HG03039 (cell line): Measurements from ENCODE around the gene PDE4D.
A peak's percentile ranks its signal among the peaks of the same experiment; 100 is the strongest.

Experiments
- ATAC-seq: cut with Tn5 transposase; IDR thresholded peaks from one replicate; pipeline ENCODE4 v1.9.1; 2021; ENCODE audit warnings: mild to moderate bottlenecking, moderate library complexity; ENCODE audit not compliant: unreplicated experiment

PDE4D gene

DNA sequence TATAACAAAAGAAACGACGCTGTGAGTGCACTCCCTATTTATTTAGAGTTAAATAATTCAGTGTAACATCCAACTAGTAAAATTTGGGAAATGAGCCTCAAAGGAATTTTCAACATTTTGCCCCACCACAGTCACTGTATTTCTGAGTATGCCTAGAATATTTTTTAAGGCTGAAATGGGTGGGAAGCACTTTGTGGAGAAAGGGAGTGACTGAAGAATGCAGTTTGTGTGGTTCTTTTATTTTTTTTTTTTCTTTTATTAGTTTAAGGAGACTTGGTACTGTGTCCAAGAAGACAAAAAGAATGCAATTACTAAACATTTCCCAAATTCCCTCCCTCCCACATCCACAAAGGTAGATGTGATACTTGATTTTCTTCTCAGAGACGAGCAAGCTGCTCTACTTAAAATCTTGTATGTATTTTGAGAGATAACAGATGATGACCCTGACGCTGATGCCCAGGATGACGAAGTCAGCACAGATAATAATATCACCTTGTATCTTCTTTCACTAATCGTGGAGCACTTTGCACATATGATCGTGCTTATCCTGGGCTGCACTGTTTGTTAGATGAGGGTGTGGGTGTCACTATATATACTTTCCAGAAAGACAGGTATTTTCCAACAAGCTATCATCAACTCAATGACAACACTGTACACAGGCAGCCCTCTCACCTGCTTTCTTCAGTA, 724.3 kb downstream of the PDE4D start:
- no peak for ATAC-seq

DNA sequence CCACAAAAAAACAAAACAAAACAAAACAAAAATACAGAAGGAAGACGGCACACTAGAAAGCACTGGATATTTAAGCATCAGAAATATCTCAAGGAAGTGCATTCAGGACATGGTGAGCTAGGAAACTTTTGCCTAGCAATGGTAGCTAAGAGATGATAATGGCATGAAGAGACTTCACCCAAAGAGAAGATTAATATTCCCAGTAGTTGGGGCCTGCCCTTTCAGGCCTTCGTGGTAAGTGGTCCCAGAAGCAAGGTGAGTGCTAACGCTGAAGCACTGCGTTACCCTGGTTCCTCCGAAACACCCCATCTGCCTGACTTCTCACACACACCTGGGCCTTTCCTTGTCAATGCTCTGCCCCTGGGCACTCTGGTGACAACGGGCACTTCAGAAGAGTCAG, 725.5 kb downstream of the PDE4D start:
- ATAC-seq, result no peak

DNA sequence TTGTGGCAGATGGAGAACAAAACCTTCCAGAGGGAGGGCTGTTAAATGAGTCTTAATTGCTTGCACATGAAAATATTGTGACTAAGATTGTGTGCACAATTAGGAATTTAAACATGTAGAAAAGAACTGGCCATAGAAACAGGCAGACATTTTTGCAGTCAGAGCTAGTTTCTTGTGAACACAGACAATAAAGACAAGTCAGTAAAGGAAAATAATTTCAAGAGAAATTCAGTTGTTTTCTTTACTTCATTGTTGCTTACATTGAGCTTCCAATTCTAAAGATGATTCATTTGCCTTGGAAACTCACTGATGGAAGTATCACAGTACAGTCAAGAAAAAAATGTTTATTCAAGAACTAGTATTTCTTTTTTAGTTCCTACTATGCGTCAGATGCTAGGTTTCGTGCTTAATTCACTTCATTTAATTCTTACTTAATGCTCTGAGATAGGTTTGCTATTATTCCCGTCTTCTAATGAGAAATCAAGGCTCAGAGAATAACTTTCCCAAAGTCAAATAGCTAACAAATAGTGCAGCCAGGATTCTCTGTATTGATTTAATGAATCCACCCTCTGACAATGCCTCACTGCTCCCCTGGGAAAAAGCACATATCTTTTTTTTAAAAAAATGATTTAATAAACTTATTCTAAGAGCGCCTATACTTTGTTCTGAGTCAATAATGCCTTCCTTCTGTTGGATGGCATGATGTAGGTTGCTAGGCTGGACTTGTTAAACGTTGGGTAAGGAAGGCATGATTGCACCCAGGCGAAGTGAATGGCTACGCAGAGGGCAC, 729.3 kb downstream of the PDE4D start:
- ATAC-seq, result no peak

DNA sequence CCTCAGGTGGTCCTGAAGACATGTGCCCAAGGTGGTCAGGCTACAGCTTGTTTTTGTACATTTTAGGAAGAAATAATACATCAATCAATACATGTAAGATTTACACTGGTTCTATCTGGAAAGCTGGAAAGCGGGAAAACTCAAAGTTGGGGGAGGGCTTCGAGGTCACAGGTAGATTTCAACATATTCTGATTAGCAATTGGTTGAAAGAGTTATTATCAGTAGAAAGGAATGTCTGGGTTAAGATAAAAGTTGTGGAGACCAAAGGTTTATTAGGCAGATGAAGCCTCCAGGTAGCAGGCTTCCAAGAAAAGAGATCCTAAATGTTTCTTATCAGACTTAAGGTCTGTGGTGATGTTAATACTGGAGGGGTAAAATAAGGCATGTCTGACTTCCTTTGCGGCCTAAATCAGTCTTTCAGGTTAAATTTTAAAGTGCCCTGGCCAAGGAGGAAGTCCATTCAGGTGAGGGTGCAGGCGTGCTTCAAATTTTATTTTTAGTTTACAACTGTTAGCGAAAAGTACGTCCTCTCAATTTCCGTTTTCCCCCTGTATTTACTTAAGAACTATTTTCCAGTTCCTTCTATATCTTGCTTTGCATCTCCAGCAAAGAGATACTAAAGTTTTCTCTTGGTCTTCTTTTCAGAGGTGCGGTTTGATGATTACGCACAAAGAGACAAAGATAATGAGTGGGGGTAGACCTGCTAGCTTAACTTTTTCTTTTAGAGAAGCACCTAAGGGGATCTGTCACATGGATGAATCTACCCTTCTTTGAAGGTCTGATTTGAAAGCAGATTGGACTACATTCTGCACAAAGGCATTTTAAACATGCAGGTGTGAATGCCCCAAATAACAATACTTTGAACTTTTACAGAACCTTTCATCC, 732.1 kb downstream of the PDE4D start:
- no peak for ATAC-seq

DNA sequence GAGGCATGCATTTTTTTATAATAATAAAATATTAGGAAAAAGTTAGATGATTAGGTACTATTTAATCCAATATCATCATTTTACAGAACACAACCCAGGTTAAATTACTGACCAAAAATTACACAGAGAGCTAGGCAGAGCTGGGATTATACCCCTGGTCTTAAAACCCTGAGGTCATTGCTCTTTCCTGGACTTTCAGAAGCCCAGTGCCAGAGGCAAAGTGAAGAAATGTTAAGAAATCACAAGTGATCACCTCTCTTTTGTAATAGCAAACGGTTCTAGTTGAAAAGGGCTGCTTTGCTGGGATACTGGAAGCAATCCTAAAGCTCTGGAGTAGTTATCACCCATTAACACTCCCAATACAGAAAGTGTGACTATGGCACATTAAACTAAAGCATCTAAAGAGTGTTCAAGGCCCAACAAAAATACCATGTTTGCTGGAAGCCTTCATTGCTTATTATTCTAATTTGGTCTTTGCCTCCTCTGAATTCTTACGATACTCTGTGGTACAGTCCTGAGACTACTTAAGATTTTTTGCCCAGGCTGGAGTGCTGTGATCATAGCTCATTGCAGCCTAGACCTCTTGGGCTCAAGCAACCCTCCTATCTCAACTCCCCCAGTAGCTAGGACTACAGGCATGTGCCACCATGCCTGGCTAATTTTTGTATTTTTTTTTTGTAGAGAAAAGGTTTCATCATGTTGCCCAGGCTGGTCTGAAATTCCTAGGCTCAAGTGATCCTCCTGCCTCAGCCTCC, 734.7 kb downstream of the PDE4D start:
- no peak for ATAC-seq

DNA sequence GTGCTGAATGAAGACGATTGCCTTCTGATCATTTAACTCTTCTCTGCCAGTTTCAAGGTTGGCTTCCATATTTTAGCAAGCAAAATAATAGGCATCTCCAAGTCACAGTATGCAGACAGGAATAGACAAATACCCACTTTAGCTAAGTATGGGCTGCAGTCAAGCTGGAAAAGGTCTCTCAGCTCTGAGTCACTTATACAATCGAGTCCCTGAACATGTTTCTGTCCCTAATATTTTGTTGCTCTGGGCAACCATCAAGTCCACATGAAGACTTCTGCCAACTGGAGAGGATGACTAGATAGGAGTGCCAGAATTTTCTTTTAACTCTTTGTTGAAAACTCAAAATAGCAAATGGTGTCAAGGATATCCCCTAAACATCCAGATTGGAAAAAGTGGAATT, 735.4 kb downstream of the PDE4D start:
- ATAC-seq, result no peak

DNA sequence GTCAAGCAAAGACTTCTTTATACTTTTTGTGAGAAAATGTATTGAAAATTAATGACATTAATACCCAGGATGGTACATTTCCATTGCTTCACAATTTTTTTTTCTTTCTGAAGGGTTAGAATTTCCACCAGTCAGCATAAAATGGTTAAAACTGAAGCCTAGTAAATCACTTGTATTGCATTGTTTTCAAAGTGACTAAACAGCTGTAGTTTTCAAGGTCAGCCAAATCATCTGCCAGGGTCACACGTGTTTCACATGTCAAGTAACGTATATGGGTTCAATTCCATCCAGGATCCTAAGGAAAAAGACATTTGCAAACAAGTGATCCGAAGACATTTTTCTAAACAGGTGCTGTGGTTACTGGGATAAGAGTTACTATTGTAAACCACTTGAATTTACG, 736.5 kb downstream of the PDE4D start:
- ATAC-seq, result no peak

DNA sequence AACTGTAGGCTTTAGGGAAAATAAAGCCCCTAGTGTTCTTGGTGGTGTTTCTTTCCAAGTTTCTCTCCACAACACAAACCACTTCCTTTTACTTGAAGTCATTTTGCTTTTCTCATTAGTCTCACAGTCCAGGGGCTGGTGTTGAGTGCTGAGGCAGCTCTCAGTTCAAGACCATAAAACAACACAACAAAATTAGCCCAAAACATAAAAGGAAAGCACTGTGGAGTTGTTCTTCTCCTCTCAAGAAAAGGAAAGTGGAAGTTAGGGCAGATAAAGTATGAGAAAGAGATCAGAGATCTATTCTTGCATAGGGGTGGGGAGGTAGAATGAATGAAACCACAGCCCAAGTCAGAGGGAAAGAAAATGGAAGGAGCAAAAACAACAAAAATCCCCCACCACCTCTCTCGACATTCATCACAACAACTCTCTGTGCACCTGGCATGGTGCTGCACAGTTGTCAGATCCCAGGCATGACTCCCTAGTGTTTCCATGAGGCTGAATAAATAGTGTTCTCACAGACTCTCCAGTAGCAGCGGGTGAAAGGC, 740.8 kb downstream of the PDE4D start:
- peak; percentile 56 for ATAC-seq

DNA sequence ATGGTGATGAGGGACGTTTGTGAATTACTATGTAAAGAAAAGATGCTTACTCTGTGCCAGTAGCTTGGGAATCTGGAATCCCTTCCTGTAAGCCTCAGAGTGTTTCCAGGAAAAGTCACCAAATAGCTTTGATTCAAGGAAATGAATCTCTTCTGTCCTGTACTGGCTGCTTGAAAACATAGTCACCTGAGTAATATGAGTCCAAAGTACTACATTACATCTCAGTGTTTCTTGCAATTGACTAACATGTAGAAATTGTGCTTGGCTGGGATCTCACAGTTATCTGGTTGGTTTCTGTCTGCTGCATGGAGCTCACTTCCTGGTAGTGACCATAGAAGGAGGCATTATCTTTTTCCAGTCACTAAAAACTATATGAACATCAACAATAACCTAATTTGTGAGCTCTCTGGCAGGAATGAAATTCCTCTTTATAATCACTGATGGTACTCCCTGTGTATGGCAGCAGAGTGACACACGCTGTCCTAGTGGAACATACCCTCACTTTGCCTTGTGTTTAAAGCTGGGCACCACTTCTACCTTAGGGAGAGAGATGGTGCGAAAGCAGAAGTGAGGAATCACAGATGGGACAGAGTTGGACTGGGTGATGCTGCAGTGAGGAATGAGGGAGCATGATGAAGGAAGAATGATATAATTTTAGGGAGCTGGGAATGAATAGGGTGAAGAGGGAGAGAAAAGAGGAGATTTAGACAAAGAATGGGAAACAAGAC, 742.2 kb downstream of the PDE4D start:
- ATAC-seq, result no peak

DNA sequence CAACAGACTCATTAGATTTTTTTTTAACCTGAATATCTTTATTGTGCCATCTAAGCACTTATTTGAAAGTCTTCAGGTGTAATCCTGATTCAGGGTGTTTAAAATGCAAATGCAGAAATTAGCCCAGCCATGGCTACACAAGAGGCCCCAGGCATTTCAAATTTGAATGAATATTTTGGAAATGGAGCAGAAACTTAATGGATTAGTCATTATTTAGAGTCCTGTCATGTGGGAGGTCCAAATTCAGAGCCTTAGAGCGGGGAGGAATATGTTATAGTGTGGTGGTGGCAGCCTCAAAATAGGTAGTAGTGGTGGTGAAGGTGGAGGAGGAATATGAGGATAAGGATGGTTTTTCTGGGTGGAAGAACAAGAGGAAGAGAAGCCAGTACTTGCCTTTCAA, 743.7 kb downstream of the PDE4D start:
- no peak for ATAC-seq

DNA sequence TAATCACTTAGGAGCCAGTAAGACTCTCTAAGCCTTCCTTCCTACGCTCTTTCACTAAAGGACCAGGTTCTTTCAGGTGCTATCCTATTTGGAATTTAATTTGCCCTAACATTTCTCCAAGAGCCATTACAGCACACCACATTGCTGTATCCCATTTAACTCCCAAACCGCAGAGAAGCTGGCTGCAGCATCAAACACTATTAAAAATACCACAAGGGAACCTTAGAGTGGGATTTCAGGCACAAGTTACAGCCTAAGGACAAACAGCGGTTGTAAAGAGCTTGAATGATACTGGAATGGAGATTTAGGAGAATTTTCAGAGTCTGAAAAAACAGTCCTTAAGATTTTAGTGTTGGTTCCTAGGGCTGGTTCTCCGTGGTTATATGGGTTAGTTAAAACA, 744.3 kb downstream of the PDE4D start:
- no peak for ATAC-seq

DNA sequence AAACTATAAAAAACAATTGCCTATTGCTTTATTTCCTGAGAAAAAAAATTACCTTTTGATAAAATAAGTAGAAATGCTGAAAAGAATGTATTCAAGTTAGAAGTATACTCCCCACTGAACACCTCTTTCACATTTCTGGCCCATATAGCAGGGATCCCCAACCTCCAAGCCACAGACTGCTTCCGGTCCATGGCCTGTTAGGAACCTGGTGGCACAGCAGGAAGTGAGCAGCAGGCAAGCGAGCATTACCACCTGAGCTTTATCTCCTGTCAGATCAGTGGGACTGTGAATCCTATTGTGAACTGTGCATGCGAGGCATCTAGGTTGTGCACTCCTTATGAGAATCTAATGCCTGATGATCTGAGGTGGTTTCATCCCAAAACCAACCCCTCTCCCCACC, 746.8 kb downstream of the PDE4D start:
- no peak for ATAC-seq

DNA sequence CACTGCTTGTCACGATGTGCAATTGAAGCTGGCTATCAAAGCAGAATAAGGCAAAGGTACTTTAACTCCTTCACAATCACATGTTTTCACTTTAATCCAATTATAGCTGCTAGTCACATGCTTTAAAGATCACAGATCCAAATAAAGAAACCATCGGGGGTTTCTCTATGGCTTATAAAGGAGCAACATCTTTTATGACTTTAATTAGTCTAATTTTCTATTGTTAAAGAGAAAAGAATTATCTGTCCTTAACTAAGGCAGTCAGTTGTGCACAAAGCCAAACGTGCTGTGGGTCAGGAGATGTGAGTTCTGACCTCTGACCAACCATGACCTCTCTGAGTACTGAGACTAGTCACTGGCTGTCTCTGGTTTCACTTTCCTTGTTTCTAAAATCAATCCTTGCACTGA, 749.6 kb downstream of the PDE4D start:
- peak; percentile 97 for ATAC-seq

DNA sequence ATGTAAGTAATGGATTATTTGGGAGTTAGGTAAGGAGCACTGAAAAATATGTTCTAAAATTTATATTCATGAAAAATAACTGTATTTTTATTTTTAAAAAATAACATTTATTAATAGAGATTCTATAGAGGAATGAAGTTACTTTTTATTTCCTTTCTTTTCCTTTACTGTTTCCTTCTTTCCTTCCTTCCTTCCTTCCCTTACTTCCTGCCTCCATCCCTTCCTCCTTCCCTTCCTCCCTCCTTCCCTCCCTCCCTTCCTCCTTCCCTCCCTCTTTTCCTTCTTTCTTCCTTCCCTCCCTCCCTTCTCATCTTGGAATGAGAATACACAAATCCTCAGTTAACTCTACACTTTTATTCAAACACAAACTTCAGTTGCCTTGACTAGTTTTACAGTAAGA, 750.6 kb downstream of the PDE4D start:
- ATAC-seq, result no peak

DNA sequence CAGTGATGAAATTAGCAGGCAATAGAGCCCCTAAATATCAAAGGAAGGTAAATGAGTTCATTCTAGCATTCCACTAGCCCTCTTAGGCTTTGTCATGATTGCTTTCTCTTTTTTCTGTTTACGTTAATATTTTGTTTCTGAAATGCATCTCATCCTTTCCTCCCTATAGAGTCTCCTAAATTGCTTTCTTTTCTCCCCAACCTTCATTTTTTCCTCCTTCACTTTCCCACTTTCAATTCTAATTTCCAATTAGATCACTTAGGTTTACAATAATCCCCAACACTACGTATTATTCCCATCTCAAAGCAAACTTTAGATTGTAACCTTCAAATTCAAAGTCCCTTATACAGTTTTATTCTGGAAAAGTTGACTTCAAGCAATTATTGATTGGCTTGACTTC, 751.4 kb downstream of the PDE4D start:
- ATAC-seq, result no peak

DNA sequence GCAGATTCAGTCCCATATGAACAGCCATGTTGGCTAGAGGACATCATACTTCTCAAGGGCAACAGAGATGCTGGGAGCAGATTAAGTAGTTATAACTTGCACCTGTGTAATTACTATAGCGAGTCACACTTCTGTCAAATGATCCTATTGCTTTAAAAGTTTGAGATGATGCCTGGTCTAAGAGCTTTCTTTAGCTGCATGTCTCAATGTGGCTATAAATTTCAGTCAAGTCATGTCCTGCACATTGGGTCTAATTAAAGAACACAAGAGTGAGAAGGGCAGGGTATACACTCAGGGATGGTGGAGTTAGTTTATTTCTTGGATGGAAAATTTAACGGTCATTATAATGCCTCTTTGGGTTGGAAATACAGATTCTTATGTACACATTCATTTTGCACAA, 753.4 kb downstream of the PDE4D start:
- ATAC-seq, result no peak

DNA sequence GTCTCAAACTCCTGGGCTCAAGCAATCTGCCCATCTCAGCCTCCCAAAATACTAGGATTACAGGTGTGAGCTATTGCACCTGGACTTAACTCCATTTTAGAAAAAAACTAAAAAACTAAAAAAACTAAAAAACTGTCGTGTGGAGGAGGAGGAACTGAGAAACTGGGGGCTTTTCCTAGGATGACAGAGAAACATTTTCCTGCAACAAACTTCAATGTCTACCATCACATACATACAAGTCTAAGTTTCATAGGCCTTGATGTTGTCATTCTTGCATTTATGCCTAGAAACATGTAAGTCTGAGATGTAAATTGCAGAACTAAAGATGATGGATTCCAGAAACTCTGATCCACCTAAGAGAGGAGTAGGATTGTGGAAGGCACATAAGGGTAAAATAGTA, 753.8 kb downstream of the PDE4D start:
- ATAC-seq, result peak; percentile 41

DNA sequence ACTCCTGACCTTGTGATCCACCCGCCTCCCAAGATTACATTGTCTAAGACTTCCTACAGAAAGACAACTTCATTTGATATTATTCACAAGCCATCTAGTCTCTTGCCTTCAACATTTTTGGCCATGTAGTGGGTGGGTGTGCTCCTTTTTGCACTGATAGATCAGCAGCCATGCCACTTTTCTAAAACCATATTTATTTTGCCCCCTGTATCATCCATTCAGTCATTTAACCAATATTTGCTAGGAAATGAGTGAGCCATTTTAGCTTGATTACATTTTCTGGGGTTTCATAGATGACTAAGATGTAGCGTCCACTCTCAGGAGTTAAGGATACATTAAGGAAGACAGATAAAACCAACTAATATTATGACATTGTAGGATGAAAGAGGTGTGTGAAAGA, 755.0 kb downstream of the PDE4D start:
- no peak for ATAC-seq

DNA sequence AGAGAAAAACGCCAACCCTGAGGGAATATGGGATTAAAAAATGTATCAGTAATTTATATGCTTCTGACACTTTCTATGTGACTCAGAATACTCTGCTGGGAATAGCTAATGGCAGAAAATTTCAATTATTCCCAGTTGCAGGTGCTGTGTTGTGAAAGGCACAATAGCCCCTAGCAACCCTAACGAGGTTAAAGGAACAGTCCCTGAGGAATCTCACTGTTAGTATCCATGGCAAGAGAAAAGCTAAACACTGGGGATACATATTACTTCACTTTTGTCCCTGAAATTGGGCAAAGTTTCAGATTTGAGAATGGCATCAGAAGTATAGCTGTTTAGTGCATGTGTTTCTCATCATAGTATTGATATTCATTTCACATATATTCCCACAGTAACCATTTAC, 755.7 kb downstream of the PDE4D start:
- no peak for ATAC-seq

DNA sequence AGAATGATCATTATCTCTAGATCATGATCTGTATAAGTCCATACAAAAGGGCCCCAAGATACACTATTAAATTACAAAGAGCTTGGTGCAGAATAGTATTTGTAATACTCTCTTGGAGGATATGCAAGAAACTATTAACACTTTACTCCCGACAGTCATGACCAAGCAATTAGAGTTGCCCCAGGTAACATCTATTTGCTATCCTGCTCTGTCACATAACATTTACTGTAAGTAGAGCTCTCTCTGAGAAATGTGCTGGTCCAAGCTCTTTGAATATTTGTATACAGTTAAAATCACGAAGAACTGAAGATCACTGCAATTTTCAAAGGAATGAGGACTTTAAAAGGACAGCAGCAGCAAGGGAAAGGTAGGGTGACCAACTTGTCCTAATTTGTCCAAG, 757.0 kb downstream of the PDE4D start:
- ATAC-seq, result no peak
